Ascending aorta (tissue), 2 donors: Measurements from ENCODE around the gene NAAA. TPM values are rescaled to one million over a fixed set of nuclear protein-coding genes. Genes with fewer than 3 reads are reported as not detected.

Source experiments
- DNase-seq, 2 donors: peaks; one replicate each; pipeline ENCODE4 v3.0.0-alpha.2; 2019; ENCODE audit warnings: low spot score in 2 of 2
- H3K27ac ChIP-seq, 2 donors: fragments of 200-600 bp; sonication (generic); one replicate each; pipeline ENCODE4 v1.5.1; 2016 to 2017; ENCODE audit warnings: mild to moderate bottlenecking in 1 of 2
- H3K27me3 ChIP-seq: fragments of 200-600 bp; sonication (generic); one replicate; pipeline ENCODE4 v1.5.1; 2017
- H3K36me3 ChIP-seq, 2 donors: fragments of 200-600 bp; sonication (generic); one replicate each; pipeline ENCODE4 v1.5.1; 2016
- H3K4me1 ChIP-seq, 2 donors: fragments of 200-600 bp; sonication (generic); one replicate each; pipeline ENCODE4 v1.5.1; 2016 to 2017; ENCODE audit warnings: mild to moderate bottlenecking in 1 of 2
- H3K4me3 ChIP-seq, 2 donors: fragments of 200-600 bp; sonication (generic); one replicate each; pipeline ENCODE4 v1.5.1; 2016 to 2017; ENCODE audit warnings: mild to moderate bottlenecking in 1 of 2
- H3K9me3 ChIP-seq, 2 donors: fragments of 200-600 bp; sonication (generic); one replicate each; pipeline ENCODE4 v1.5.1; 2016
- intact Hi-C: fragments of 100-400 bp; cut with DNase I; formaldehyde crosslinking; loops from one replicate; pipeline ENCODE4 v1.15.1; 2023
- total RNA-seq: library from RNA; depleted of rRNA; stranded (reverse); fragments of >200 nt; gene quantifications from one replicate; pipeline ENCODE4 v1.1.0, GENCODE V29; 2016
- TF ChIP-seq, protein P1 (sequence below), 3 experiments: fragments of 200-600 bp in 2 of 3; fragments of 450-650 bp in 1 of 3; sonication (generic) in 2 of 3; IDR thresholded peaks; one replicate each; pipeline ENCODE4 v1.5.1; 2016 to 2019; ENCODE audit warnings: antibody characterized with exemption in 3 of 3, mild to moderate bottlenecking in 1 of 3, moderate library complexity in 1 of 3

Gene NAAA
- total RNA-seq, 1 donor from 2014 or later: 287 TPM

DNA sequence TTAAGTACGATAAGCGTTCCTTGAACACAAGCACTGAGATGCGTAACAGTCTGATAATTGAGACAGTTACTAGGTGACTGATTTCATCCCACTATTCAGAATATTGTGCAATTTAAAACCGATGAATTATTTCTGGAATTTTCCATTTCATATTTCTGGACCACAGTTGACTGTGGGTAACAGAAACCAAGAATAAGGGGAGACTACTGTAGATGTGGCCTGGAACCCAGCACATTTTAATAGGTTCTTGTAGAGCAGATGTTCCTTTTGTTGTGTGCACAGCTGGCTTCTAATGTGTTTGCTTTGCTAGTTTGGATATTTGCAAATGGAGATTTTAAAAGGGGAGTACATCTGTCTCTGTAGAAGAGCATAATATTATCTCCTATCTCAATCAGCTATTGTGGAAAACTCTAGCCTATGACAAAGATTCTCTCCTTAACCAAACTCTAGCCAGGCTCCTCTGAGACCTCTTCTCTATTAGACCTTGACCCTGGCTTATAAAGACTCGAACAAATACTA is 16.4 kb downstream of the NAAA start:
- TF ChIP-seq, protein P1, sequence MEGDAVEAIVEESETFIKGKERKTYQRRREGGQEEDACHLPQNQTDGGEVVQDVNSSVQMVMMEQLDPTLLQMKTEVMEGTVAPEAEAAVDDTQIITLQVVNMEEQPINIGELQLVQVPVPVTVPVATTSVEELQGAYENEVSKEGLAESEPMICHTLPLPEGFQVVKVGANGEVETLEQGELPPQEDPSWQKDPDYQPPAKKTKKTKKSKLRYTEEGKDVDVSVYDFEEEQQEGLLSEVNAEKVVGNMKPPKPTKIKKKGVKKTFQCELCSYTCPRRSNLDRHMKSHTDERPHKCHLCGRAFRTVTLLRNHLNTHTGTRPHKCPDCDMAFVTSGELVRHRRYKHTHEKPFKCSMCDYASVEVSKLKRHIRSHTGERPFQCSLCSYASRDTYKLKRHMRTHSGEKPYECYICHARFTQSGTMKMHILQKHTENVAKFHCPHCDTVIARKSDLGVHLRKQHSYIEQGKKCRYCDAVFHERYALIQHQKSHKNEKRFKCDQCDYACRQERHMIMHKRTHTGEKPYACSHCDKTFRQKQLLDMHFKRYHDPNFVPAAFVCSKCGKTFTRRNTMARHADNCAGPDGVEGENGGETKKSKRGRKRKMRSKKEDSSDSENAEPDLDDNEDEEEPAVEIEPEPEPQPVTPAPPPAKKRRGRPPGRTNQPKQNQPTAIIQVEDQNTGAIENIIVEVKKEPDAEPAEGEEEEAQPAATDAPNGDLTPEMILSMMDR (IDR thresholded peaks at IDR 0.05): no peak
- Histone ChIP-seq H3K4me3 (no peak overlapping the region), H3K4me1 (no peaks in the 10 kb centered on the region), H3K36me3 (peaks cover 30 to 55% of the 10 kb centered on the region in 2 donors), H3K9me3 (no peaks in the 10 kb centered on the region), H3K27ac (no peak overlapping the region), H3K27me3 (no peaks in the 10 kb centered on the region)
- intact Hi-C loops: no loop called here
- DNase-seq: no peak

DNA sequence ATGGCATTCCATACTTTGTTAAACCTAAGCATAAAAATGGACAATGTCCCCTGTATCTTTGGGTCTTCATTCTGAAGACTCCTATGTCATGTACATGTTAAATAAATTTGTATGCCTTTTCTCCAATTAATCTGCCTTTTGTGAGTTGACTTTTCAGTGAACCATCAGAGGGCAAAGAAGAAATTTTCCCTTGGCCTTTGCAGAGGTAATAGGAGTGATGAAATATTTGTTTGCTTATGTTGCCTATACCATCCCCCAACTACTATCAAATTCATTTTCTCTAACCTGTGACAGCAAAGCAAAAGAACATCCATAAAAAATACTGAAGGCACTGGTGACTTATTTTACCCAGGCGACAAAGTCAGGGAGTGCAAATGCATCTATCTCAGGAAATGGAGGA is 18.2 kb downstream of the NAAA start:
- Histone ChIP-seq H3K27me3 (no peaks in the 10 kb centered on the region), H3K4me3 (no peak overlapping the region), H3K4me1 (no peaks in the 10 kb centered on the region), H3K27ac (no peak overlapping the region), H3K9me3 (no peaks in the 10 kb centered on the region), H3K36me3 (peaks cover 21 to 58% of the 10 kb centered on the region in 2 donors)
- TF ChIP-seq, protein P1 (IDR thresholded peaks at IDR 0.05): no peak
- DNase-seq: no peak
- intact Hi-C loops: no loop called here

- intact Hi-C loops: no loop called here
- peaks cover 21 to 65% of the 10 kb centered on the region in 2 donors for H3K36me3 ChIP-seq
- TF ChIP-seq, protein P1 (IDR thresholded peaks at IDR 0.05): no peak
- H3K4me3 ChIP-seq: no peak overlapping the region
- H3K27me3 ChIP-seq: no peaks in the 10 kb centered on the region
- H3K27ac ChIP-seq: no peak overlapping the region
- H3K4me1 ChIP-seq: no peaks in the 10 kb centered on the region
- DNase-seq: no peak
- H3K9me3 ChIP-seq: no peaks in the 10 kb centered on the region
Observed at GRCh38 chr4:75921910-75922309, 18.9 kb downstream of the NAAA start.

DNA sequence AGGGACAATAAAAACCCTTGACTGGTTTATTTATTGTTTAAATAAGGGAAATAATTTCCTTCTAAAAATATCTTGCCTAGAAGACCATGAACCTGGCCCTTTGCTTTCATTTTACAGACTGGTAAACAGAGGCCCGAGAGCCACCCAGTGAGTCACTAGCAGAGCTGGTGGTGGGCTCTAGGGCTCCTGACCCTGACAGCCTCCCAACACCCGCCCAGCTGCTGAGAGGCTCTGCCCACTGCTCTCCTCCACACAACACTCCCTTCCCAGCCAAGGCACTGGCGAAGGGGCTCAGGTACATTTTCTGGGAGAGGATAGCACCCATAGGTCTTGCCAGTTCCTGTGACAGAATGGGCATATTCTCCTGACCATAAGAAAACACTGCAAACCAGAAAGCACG is 20.5 kb downstream of the NAAA start:
- TF ChIP-seq, protein P1 (IDR thresholded peaks at IDR 0.05): no peak
- Histone ChIP-seq H3K4me3 (no peak overlapping the region), H3K9me3 (no peaks in the 10 kb centered on the region), H3K4me1 (peaks cover 0 to 5% of the 10 kb centered on the region in 2 donors), H3K27me3 (no peaks in the 10 kb centered on the region), H3K36me3 (peaks cover 21 to 60% of the 10 kb centered on the region in 2 donors), H3K27ac (no peak overlapping the region)
- intact Hi-C loops: no loop called here
- no peak for DNase-seq

DNA sequence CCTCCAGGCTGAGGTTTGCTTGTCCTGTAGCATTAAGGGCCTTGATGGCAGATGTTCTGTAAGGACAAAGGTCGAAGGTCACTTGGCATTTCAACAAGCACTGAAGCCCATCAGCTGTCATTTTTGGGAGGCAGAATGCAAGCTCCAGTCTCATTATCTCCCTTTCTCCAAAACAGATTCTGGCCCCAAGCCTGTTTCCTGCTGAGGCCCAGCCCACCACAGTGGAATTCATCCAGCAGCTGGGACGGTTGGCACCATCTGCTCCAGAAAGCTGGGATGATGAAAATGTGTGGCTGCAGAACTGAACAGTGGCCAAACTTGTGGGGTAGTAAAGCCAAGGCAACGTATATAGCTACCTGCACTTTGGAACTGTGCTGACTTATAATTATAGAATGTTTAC is 20.9 kb downstream of the NAAA start:
- Histone ChIP-seq H3K4me3 (no peak overlapping the region), H3K36me3 (peaks cover 21 to 56% of the 10 kb centered on the region in 2 donors), H3K27ac (no peak overlapping the region), H3K4me1 (peaks cover 0 to 5% of the 10 kb centered on the region in 2 donors), H3K27me3 (no peaks in the 10 kb centered on the region), H3K9me3 (no peaks in the 10 kb centered on the region)
- intact Hi-C loops: no loop called here
- no peak for DNase-seq
- TF ChIP-seq, protein P1 (IDR thresholded peaks at IDR 0.05): no peak
